K562 (cell line): Measurements from ENCODE around the gene ETS1. TPM values are rescaled to one million over a fixed set of nuclear protein-coding genes. Genes with fewer than 3 reads are reported as not detected.

Experiments used
- ESRRB ChIP-seq: fragments of 250-450 bp; sonication (Bioruptor Pico); IDR thresholded peaks from 2 replicates; pipeline ENCODE4 v1.5.0; 2020; ENCODE audit warnings: mild to moderate bottlenecking, moderate library complexity, borderline replicate concordance
- HDAC8 ChIP-seq: fragments of 450-650 bp; IDR thresholded peaks from 2 replicates; pipeline ENCODE4 v1.6.1; 2016; ENCODE audit warnings: mild to moderate bottlenecking, missing genetic modification characterization, moderate library complexity, missing compliant biosample characterization
- NEUROD1 ChIP-seq: fragments of 150-350 bp; IDR thresholded peaks from 2 replicates; pipeline ENCODE4 v1.6.1; 2014; ENCODE audit warnings: borderline replicate concordance, low read length, low read depth; ENCODE audit not compliant: partially characterized antibody
- NFXL1 ChIP-seq: fragments of 450-650 bp; formaldehyde crosslinking; IDR thresholded peaks from 2 replicates; pipeline ENCODE4 v1.4.0; 2021; ENCODE audit warnings: mild to moderate bottlenecking
- WHSC1 ChIP-seq: IDR thresholded peaks from one replicate; pipeline ENCODE4 v1.6.1; 2012; ENCODE audit warnings: low read length, control low read depth, inconsistent platforms
- ZFP30 ChIP-seq: fragments of 250-450 bp; sonication (Bioruptor Pico); IDR thresholded peaks from 2 replicates; pipeline ENCODE4 v1.8.0; 2022; ENCODE audit warnings: moderate library complexity, mild to moderate bottlenecking, inconsistent platforms, borderline replicate concordance
- polyA plus RNA-seq, 8 experiments: library from polyadenylated mRNA; depleted of rRNA in 4 of 8; stranded (reverse) in 5 of 8; unstranded in 3 of 8; fragments of >200 nt; fragmentation: Nextera tagmentation in 2 of 8; fragmentation: Illumina TruSeq in 1 of 8; extraction: Ambion mirVana in 2 of 8; extraction: Trizol in 1 of 8; gene quantifications; 2 replicates each; pipeline versions ENCODE4 v1.2.1 to v1.2.3, GENCODE V29; 2011 to 2014; ENCODE audit warnings: inconsistent platforms in 1 of 8, missing spikeins in 1 of 8
- total RNA-seq, 7 experiments: library from RNA; depleted of rRNA in 6 of 7; stranded (reverse); fragments of >200 nt in 6 of 7; fragmentation: Illumina TruSeq in 2 of 7; extraction: Trizol in 2 of 7; gene quantifications; 2 replicates each; pipeline versions ENCODE4 v1.2.1 to v1.2.3, GENCODE V29; 2011 to 2021; ENCODE audit warnings: low replicate concordance in 1 of 7
- TF ChIP-seq, protein P1 (sequence below): fragments of 200-400 bp; formaldehyde crosslinking; IDR thresholded peaks from 2 replicates; pipeline ENCODE4 v1.6.1; 2017; ENCODE audit warnings: mild to moderate bottlenecking, low read depth, low read length, moderate library complexity
- TF ChIP-seq, protein P2 (sequence below): sonication (generic); formaldehyde crosslinking; IDR thresholded peaks from 2 replicates; pipeline ENCODE4 v1.8.1; 2023; ENCODE audit warnings: mild to moderate bottlenecking, missing genetic modification reagents

The ETS1 gene
- total and polyA plus RNA-seq, 9 of the 15 experiments (the other 6 are each of a cell fraction or from before 2014, with no cell fraction given) = 0.04 to 1.4 (median 0.23) TPM

DNA sequence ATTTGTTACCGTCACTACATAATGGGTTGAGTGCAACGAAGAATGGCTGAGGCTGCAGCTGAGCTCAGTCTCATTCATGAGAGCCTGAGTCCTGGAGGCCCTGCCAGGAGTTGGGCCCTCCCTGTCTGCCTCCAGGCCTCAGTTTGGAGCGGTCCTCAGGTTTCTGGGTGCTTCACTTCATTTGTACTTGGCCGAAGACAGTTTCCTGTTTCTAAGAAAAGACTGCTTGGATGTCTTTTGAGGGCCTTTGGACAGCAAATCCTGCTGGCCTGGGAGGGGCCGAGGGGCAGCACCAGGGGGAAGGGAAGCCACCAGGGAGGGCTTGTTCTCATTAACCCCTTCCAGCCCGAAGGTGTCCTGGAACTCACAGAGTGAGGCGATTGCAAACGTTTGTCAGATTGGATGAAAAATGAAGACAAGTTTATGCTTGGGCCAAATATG, 163.1 kb downstream of the ETS1 start (continued):
- TF ChIP-seq NFXL1 = no peak
- no peak for TF ChIP-seq HDAC8 (tag)
- TF ChIP-seq, protein P1, sequence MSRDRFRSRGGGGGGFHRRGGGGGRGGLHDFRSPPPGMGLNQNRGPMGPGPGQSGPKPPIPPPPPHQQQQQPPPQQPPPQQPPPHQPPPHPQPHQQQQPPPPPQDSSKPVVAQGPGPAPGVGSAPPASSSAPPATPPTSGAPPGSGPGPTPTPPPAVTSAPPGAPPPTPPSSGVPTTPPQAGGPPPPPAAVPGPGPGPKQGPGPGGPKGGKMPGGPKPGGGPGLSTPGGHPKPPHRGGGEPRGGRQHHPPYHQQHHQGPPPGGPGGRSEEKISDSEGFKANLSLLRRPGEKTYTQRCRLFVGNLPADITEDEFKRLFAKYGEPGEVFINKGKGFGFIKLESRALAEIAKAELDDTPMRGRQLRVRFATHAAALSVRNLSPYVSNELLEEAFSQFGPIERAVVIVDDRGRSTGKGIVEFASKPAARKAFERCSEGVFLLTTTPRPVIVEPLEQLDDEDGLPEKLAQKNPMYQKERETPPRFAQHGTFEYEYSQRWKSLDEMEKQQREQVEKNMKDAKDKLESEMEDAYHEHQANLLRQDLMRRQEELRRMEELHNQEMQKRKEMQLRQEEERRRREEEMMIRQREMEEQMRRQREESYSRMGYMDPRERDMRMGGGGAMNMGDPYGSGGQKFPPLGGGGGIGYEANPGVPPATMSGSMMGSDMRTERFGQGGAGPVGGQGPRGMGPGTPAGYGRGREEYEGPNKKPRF = no peak
- no peak for TF ChIP-seq ZFP30 (CRISPR knock-in tag)
- TF ChIP-seq, protein P2, sequence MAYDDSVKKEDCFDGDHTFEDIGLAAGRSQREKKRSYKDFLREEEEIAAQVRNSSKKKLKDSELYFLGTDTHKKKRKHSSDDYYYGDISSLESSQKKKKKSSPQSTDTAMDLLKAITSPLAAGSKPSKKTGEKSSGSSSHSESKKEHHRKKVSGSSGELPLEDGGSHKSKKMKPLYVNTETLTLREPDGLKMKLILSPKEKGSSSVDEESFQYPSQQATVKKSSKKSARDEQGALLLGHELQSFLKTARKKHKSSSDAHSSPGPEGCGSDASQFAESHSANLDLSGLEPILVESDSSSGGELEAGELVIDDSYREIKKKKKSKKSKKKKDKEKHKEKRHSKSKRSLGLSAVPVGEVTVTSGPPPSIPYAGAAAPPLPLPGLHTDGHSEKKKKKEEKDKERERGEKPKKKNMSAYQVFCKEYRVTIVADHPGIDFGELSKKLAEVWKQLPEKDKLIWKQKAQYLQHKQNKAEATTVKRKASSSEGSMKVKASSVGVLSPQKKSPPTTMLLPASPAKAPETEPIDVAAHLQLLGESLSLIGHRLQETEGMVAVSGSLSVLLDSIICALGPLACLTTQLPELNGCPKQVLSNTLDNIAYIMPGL (CRISPR knock-in tag) = no peak
- TF ChIP-seq ESRRB (CRISPR knock-in tag) = no peak
- TF ChIP-seq WHSC1 = no peak
- no peak for TF ChIP-seq NEUROD1
- TF ChIP-seq, all 486 proteins: peak for 0
